DMS 273 treated with DMSO at 0.1 percent for 48 hours (cell line): ENCODE results near the gene C1QTNF7.

Experiments
- DNase-seq: peaks from one replicate; lab custom pipeline; 2025; lab: John Stamatoyannopoulos, UW

C1QTNF7 gene

GRCh38 chr4:15414551-15415091, 13.2 kb upstream of the C1QTNF7 start:
- no peak for DNase-seq

GRCh38 chr4:15416357-15417232, 11.2 kb upstream of the C1QTNF7 start:
- no peak for DNase-seq

GRCh38 chr4:15417233-15417660, 10.6 kb upstream of the C1QTNF7 start:
- no peak for DNase-seq

GRCh38 chr4:15418956-15419355, 8.9 kb upstream of the C1QTNF7 start:
- DNase-seq, result no peak

GRCh38 chr4:15420642-15421041, 7.2 kb upstream of the C1QTNF7 start:
- no peak for DNase-seq

- no peak for DNase-seq
Observed at GRCh38 chr4:15423285-15423711, 4.5 kb upstream of the C1QTNF7 start.

GRCh38 chr4:15425520-15425919, 2.3 kb upstream of the C1QTNF7 start:
- no peak for DNase-seq

GRCh38 chr4:15427161-15427560, 672 bp upstream of the C1QTNF7 start:
- no peak for DNase-seq

GRCh38 chr4:15428611-15429010, 778 bp downstream of the C1QTNF7 start:
- DNase-seq, result no peak

- DNase-seq, result no peak
Observed at GRCh38 chr4:15434091-15434490, 6.3 kb downstream of the C1QTNF7 start.

- no peak for DNase-seq
Observed at GRCh38 chr4:15434676-15435075, 6.8 kb downstream of the C1QTNF7 start.

GRCh38 chr4:15436513-15436912, 8.7 kb downstream of the C1QTNF7 start:
- no peak for DNase-seq

GRCh38 chr4:15438939-15439524, 11.2 kb downstream of the C1QTNF7 start:
- DNase-seq, result no peak

GRCh38 chr4:15443371-15444160, 15.7 kb downstream of the C1QTNF7 start:
- DNase-seq, result no peak

GRCh38 chr4:15444276-15444675, 16.4 kb downstream of the C1QTNF7 start:
- no peak for DNase-seq

- no peak for DNase-seq
Observed at GRCh38 chr4:15444879-15445547, 17.2 kb downstream of the C1QTNF7 start.

- DNase-seq, result no peak
Observed at GRCh38 chr4:15451181-15451865, 23.5 kb downstream of the C1QTNF7 start.

GRCh38 chr4:15451866-15452765, 24.3 kb downstream of the C1QTNF7 start:
- DNase-seq, result no peak

- no peak for DNase-seq
Observed at GRCh38 chr4:15455290-15455689, 27.5 kb downstream of the C1QTNF7 start.
